ENCODE data around the gene KLK8. TPM values are rescaled to one million over a fixed set of nuclear protein-coding genes. Genes with fewer than 3 reads are reported as not detected.
A peak's percentile ranks its signal among the peaks of the same experiment; 100 is the strongest.

KLK8 gene
- total RNA-seq, 1 donor from 2014 or later = not detected

DNA sequence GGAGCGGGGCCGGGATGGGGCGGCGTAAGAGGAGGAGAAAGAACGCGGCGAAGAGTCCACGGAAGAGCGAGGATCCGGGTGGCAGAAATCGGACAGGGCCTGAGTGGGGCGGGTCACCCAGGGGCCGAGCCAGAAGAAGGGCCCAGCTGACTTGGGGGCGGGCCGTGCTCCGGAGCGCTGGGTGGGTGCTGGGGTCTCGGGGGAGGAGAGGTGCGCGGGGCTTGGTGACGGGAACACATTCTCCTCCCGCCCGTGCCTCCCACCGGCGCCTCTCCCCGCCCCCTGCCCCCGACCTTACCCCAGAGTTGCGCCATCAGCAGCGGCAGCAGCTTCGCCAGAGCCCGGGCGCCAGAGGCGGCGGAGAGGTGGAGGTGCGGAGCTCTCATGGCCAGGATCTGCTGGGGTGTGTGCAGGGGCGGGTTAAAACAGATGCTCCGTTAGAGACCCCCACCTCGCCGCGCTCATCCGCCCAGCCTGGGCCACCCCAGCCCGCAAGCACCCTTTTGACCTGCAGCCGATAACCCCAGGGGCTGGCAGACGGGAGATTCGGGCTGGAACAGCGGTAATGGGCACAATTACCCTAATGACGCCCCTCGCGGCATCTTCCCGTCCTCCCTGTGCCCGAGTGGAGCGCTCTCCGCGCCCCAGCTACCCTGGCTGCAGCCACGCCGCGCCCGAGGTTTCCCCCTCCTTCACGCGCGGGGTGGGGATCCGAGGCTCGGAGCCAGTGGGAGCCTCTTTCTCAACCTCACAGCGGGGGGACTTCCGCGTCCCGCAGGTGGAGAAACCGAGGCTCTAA lies 17.5 kb upstream of the KLK8 start:
- H3K4me1 Mint-ChIP-seq (ENCODE audit: low read depth, unreplicated experiment) = peaks cover 5% of the 10 kb centered on the region
- H3K4me3 Mint-ChIP-seq (ENCODE audit: unreplicated experiment) = peak overlapping the region; percentile 79
- Histone ChIP-seq H3K36me3 (ENCODE audit: insufficient read depth, low read length) (no peaks in the 10 kb centered on the region), H3K27me3 (ENCODE audit: insufficient read depth, low read length) (peaks cover 5% of the 10 kb centered on the region), H2AFZ (ENCODE audit: low read depth, low read length) (no peak overlapping the region), H3K4me1 (ENCODE audit: insufficient read depth, low read length) (no peaks in the 10 kb centered on the region), H3K9ac (ENCODE audit: low read length) (no peak overlapping the region), H3K9me3 (ENCODE audit: insufficient read depth, low read depth, low read length) (no peaks in the 10 kb centered on the region), H4K20me1 (ENCODE audit: insufficient read depth, low read length) (no peaks in the 10 kb centered on the region), H3K27ac (ENCODE audit: low read depth, low read length) (no peak overlapping the region), H3K79me2 (ENCODE audit: insufficient read depth, low read length) (no peaks in the 10 kb centered on the region), H3K4me2 (ENCODE audit: low read length) (no peak overlapping the region), H3K4me3 (ENCODE audit: insufficient read depth, low read depth, low read length) (no peak overlapping the region)
- peaks cover 67% of the 10 kb centered on the region for H3K27me3 Mint-ChIP-seq (ENCODE audit: low read depth, unreplicated experiment)
- H3K27ac Mint-ChIP-seq (ENCODE audit: unreplicated experiment) = no peak overlapping the region
- peaks cover 9% of the 10 kb centered on the region for H3K9me3 Mint-ChIP-seq (ENCODE audit: unreplicated experiment)
- no peaks in the 10 kb centered on the region for H3K36me3 Mint-ChIP-seq (ENCODE audit: low read depth, unreplicated experiment)
- TF ChIP-seq EZH2 (IDR thresholded peaks at IDR 0.05; ENCODE audit: insufficient read depth, low read length) = peak; percentile 51
- TF ChIP-seq, protein P1, sequence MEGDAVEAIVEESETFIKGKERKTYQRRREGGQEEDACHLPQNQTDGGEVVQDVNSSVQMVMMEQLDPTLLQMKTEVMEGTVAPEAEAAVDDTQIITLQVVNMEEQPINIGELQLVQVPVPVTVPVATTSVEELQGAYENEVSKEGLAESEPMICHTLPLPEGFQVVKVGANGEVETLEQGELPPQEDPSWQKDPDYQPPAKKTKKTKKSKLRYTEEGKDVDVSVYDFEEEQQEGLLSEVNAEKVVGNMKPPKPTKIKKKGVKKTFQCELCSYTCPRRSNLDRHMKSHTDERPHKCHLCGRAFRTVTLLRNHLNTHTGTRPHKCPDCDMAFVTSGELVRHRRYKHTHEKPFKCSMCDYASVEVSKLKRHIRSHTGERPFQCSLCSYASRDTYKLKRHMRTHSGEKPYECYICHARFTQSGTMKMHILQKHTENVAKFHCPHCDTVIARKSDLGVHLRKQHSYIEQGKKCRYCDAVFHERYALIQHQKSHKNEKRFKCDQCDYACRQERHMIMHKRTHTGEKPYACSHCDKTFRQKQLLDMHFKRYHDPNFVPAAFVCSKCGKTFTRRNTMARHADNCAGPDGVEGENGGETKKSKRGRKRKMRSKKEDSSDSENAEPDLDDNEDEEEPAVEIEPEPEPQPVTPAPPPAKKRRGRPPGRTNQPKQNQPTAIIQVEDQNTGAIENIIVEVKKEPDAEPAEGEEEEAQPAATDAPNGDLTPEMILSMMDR (IDR thresholded peaks at IDR 0.05; ENCODE audit: insufficient read depth, low read depth, low read length) = no peak
- FAIRE-seq (no peak), DNase-seq (ENCODE audit: low read depth) (no peak)

GRCh38 chr19:51016798-51017683 lies 15.6 kb upstream of the KLK8 start:
- no peak overlapping the region for H3K9ac ChIP-seq (ENCODE audit: low read length)
- H4K20me1 ChIP-seq (ENCODE audit: insufficient read depth, low read length) = no peaks in the 10 kb centered on the region
- H3K4me2 ChIP-seq (ENCODE audit: low read length) = no peak overlapping the region
- no peak overlapping the region for H3K4me3 ChIP-seq (ENCODE audit: insufficient read depth, low read depth, low read length)
- no peak for TF ChIP-seq EZH2 (IDR thresholded peaks at IDR 0.05; ENCODE audit: insufficient read depth, low read length)
- TF ChIP-seq, protein P1 (IDR thresholded peaks at IDR 0.05; ENCODE audit: insufficient read depth, low read depth, low read length) = no peak
- DNase-seq (ENCODE audit: low read depth) (no peak), FAIRE-seq (no peak)
- H3K4me1 ChIP-seq (ENCODE audit: insufficient read depth, low read length) = no peaks in the 10 kb centered on the region
- Mint-ChIP-seq H3K36me3 (ENCODE audit: low read depth, unreplicated experiment) (no peaks in the 10 kb centered on the region), H3K9me3 (ENCODE audit: unreplicated experiment) (peaks cover 11% of the 10 kb centered on the region), H3K27me3 (ENCODE audit: low read depth, unreplicated experiment) (peaks cover 58% of the 10 kb centered on the region), H3K4me3 (ENCODE audit: unreplicated experiment) (peak overlapping the region; percentile 79), H3K4me1 (ENCODE audit: low read depth, unreplicated experiment) (peaks cover 5% of the 10 kb centered on the region), H3K27ac (ENCODE audit: unreplicated experiment) (peak overlapping the region; percentile 66)
- H3K36me3 ChIP-seq (ENCODE audit: insufficient read depth, low read length) = no peaks in the 10 kb centered on the region
- no peaks in the 10 kb centered on the region for H3K79me2 ChIP-seq (ENCODE audit: insufficient read depth, low read length)
- H3K9me3 ChIP-seq (ENCODE audit: insufficient read depth, low read depth, low read length) = no peaks in the 10 kb centered on the region
- no peak overlapping the region for H3K27ac ChIP-seq (ENCODE audit: low read depth, low read length)
- H3K27me3 ChIP-seq (ENCODE audit: insufficient read depth, low read length) = peaks cover 5% of the 10 kb centered on the region
- H2AFZ ChIP-seq (ENCODE audit: low read depth, low read length) = no peak overlapping the region

All from astrocyte (in vitro differentiated cells and primary cell).